LNCaP clone FGC (cell line): Measurements from ENCODE around the gene DGCR2.
A peak's percentile ranks its signal among the peaks of the same experiment; 100 is the strongest.

Experiments used
- DNase-seq: peaks from one replicate; pipeline ENCODE4 v3.0.0-alpha.2; 2011; ENCODE audit warnings: low read depth
- H3K4me3 ChIP-seq: 2 replicates; pipeline ENCODE4 v1.5.1; 2011; ENCODE audit warnings: mild to moderate bottlenecking, low read depth, low read length, control low read depth
- TF ChIP-seq, protein P1 (sequence below): IDR thresholded peaks from 2 replicates; pipeline ENCODE4 v1.5.1; 2012; ENCODE audit warnings: mild to moderate bottlenecking; ENCODE audit not compliant: control insufficient read depth, insufficient read depth; ENCODE audit errors: extremely low read depth

DGCR2 gene

GRCh38 chr22:19143212-19143611, 21.0 kb upstream of the DGCR2 start:
- peak overlapping the region; percentile 95 for H3K4me3 ChIP-seq
- no peak for DNase-seq
- TF ChIP-seq, protein P1, sequence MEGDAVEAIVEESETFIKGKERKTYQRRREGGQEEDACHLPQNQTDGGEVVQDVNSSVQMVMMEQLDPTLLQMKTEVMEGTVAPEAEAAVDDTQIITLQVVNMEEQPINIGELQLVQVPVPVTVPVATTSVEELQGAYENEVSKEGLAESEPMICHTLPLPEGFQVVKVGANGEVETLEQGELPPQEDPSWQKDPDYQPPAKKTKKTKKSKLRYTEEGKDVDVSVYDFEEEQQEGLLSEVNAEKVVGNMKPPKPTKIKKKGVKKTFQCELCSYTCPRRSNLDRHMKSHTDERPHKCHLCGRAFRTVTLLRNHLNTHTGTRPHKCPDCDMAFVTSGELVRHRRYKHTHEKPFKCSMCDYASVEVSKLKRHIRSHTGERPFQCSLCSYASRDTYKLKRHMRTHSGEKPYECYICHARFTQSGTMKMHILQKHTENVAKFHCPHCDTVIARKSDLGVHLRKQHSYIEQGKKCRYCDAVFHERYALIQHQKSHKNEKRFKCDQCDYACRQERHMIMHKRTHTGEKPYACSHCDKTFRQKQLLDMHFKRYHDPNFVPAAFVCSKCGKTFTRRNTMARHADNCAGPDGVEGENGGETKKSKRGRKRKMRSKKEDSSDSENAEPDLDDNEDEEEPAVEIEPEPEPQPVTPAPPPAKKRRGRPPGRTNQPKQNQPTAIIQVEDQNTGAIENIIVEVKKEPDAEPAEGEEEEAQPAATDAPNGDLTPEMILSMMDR: no peak

- no peak for DNase-seq
- TF ChIP-seq, protein P1: no peak
- H3K4me3 ChIP-seq: no peak overlapping the region
These were observed 20.2 kb upstream of the DGCR2 start for GRCh38 chr22:19142394-19142793.

GRCh38 chr22:19139974-19140373, 17.8 kb upstream of the DGCR2 start:
- TF ChIP-seq, protein P1: no peak
- no peak for DNase-seq
- no peak overlapping the region for H3K4me3 ChIP-seq

GRCh38 chr22:19139001-19139356, 16.8 kb upstream of the DGCR2 start:
- no peak for DNase-seq
- no peak overlapping the region for H3K4me3 ChIP-seq
- TF ChIP-seq, protein P1: no peak

DNA sequence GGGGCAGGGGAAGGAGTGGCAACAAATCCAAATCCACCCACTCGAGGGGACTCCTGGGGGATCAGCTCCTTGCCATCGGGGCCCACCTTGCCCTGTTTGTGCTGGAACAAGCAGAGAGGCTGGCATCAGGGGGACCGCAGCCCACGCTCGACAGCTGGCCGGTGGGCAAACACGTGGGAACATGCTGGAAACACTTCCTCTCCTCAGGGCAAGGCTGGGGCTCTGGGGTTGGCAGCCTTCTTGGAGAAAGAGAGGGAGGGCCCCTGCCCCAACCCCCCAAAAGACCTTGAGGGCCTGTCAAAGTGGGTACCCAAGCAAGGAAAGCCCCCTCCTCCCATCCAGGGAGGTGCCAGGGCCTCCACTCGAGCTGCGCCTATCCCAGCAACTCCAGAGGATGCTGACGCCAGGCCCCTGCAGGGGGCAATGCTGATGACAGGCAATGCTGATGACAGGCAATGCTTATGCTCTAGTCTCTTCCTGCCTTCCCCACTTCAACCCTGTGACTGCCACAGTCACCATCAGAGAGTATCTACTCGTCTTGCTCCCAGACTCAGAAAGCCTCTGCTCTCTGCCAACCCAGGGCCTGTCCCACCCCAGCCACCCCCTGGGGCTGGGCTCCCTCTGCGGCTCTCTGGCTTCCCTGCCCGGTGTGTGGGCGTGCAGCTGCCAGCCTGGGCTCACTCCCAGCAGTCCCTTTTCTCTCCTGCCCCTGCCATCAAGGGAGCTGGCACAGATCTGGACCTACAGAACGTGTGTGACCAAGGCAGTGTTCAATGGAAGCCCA, 16.2 kb upstream of the DGCR2 start:
- no peak overlapping the region for H3K4me3 ChIP-seq

DNA sequence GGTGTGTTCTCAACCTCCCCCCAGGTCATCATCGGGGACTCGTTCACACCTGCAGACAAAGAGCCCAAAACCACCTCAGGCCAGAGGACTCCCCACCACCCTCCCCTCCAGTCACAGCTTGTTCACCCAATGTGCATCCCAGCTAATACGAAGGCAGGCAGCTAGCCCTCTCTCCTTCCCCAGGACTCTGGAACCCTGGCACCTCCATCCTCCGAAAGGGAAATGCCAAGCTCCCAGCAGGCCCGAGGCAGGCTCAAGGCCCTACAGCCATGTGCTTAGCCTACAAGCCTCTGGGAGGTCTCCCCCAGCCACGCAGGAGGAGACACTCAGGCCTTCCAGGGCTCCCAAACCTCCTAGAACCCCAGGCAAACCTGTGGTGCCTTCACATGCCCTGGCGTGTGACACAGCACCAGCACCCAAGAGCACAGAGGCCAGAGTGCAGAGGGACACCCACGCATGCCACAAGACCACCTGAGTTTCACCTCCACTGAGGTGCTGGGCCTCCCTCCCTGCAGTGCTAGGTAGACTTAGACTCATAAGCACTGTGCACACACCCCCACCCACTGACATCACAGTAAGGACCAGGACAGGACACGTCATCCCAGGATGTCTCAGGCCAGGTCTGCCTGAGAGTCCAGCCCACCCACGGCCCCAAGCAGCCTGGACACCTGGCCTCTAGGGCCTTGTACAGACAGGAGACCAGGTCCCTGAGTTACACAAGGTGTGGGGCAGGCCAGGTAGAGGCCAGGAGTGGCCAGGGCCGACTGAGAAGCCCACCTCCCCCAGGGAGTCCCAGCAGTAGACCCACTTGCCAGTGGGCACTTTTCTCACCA, 15.4 kb upstream of the DGCR2 start:
- DNase-seq: no peak
- TF ChIP-seq, protein P1: no peak
- H3K4me3 ChIP-seq: no peak overlapping the region

More for the DNA sequence above, 16.2 kb upstream of the DGCR2 start:
- TF ChIP-seq, protein P1: no peak
- no peak for DNase-seq
